NB4 (cell line): ENCODE measurements around the gene OSBPL7.

Experiments
- DNase-seq: peaks from one replicate; pipeline ENCODE4 v3.0.0; 2010; ENCODE audit warnings: low read depth
- H3K4me3 ChIP-seq: one replicate; pipeline ENCODE4 v1.5.1; 2011; ENCODE audit warnings: mild to moderate bottlenecking, low read depth, low read length, moderate library complexity
- MYC ChIP-seq: IDR thresholded peaks from 2 replicates; pipeline ENCODE4 v1.6.1; 2011; ENCODE audit warnings: low read depth, low read length
- POLR2A ChIP-seq: IDR thresholded peaks from 2 replicates; pipeline ENCODE4 v1.6.1; 2011; ENCODE audit warnings: mild to moderate bottlenecking; ENCODE audit not compliant: insufficient read length; ENCODE audit errors: extremely low read depth
- TF ChIP-seq, protein P1 (sequence below): IDR thresholded peaks from one replicate; pipeline ENCODE4 v1.5.1; 2012; ENCODE audit warnings: low read depth, low read length
- TF ChIP-seq, protein P2 (sequence below): IDR thresholded peaks from 2 replicates; pipeline ENCODE4 v1.6.1; 2011; ENCODE audit warnings: low read depth, low read length

The OSBPL7 gene

GRCh38 chr17:47801906-47802305, 19.7 kb downstream of the OSBPL7 start:
- no peak overlapping the region for H3K4me3 ChIP-seq
- TF ChIP-seq, protein P1, sequence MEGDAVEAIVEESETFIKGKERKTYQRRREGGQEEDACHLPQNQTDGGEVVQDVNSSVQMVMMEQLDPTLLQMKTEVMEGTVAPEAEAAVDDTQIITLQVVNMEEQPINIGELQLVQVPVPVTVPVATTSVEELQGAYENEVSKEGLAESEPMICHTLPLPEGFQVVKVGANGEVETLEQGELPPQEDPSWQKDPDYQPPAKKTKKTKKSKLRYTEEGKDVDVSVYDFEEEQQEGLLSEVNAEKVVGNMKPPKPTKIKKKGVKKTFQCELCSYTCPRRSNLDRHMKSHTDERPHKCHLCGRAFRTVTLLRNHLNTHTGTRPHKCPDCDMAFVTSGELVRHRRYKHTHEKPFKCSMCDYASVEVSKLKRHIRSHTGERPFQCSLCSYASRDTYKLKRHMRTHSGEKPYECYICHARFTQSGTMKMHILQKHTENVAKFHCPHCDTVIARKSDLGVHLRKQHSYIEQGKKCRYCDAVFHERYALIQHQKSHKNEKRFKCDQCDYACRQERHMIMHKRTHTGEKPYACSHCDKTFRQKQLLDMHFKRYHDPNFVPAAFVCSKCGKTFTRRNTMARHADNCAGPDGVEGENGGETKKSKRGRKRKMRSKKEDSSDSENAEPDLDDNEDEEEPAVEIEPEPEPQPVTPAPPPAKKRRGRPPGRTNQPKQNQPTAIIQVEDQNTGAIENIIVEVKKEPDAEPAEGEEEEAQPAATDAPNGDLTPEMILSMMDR = no peak
- TF ChIP-seq POLR2A (no peak), MYC (no peak)
- TF ChIP-seq, protein P2, sequence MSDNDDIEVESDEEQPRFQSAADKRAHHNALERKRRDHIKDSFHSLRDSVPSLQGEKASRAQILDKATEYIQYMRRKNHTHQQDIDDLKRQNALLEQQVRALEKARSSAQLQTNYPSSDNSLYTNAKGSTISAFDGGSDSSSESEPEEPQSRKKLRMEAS = no peak
- no peak for DNase-seq

- DNase-seq = no peak
- TF ChIP-seq, protein P2 = no peak
- TF ChIP-seq, protein P1 = no peak
- TF ChIP-seq POLR2A = no peak
- H3K4me3 ChIP-seq = no peak overlapping the region
These were observed 20.3 kb downstream of the OSBPL7 start for GRCh38 chr17:47801176-47801765.

- no peak overlapping the region for H3K4me3 ChIP-seq
- DNase-seq = no peak
- TF ChIP-seq, protein P1 = no peak
- TF ChIP-seq MYC = no peak
- no peak for TF ChIP-seq POLR2A
- TF ChIP-seq, protein P2 = no peak
These were observed 20.9 kb downstream of the OSBPL7 start for GRCh38 chr17:47800686-47801085.

DNA sequence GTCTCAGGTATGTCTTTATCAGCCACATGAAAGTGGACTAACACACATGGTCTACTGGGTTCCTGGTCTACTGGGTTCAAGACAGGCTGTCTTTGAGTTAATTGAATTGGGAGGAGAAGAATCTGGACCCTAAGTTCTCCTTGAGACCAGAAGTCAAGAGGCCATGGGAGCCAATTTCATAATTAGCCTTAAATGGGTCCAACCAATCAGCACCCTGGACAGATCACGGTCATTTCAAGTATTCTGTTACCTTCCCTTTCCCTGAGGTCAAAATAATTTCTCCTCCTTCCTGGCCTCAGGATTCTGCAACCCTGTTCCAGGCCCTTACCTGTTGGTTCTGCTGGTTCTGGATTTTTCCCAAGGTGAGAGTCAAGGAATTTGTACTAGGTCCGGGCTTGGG, 23.8 kb downstream of the OSBPL7 start:
- TF ChIP-seq, protein P2 = no peak
- TF ChIP-seq MYC = no peak
- no peak for TF ChIP-seq POLR2A
- TF ChIP-seq, protein P1 = no peak
- H3K4me3 ChIP-seq = no peak overlapping the region
- peak; percentile 41 for DNase-seq

DNA sequence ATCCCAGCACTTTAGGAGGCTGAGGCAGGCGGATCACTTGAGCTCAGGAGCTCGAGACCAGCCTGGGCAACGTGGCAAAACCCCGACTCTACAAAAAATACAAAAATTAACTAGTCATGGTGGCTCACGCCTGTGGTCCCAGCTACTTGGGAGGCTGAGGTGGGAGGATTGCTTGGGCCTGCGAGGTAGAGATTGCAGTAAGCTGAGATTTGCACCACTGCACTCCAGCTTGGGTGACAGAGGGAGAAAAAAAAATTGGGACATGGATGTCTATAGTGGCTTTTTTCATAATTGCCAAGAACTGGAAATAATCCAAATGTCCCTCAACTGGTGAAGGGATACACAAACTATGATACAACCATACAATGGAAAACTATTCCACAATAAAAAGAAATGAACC, 28.6 kb downstream of the OSBPL7 start:
- TF ChIP-seq, protein P2 = no peak
- TF ChIP-seq, protein P1 = no peak
- TF ChIP-seq POLR2A (no peak), MYC (no peak)
- no peak overlapping the region for H3K4me3 ChIP-seq
- no peak for DNase-seq

GRCh38 chr17:47792457-47792856, 29.1 kb downstream of the OSBPL7 start:
- no peak for DNase-seq
- TF ChIP-seq, protein P2 = no peak
- TF ChIP-seq MYC (no peak), POLR2A (no peak)
- TF ChIP-seq, protein P1 = no peak
- no peak overlapping the region for H3K4me3 ChIP-seq
